Activated CD8-positive, alpha-beta memory T cell treated with anti-CD3 and anti-CD28 coated beads, Interleukin-2, amount 10 ng/mL, durations not matched to agents 7 days and 5 days (primary cell): ENCODE results near the gene HOXA4. TPM values are rescaled to one million over a fixed set of nuclear protein-coding genes. Genes with fewer than 3 reads are reported as not detected.
A peak's percentile ranks its signal among the peaks of the same experiment; 100 is the strongest.

Experiments used
- ATAC-seq: fragments of 150-1000 bp; cut with Tn5 transposase; one replicate; pipeline ENCODE4 v1.10.0; 2021; ENCODE audit warnings: moderate library complexity
- CTCF ChIA-PET: fragments of 350-600 bp; sonication (Branson Sonifier 250); formaldehyde crosslinking; loops from one replicate; lab custom pipeline; 2021; ENCODE audit warnings: antibody characterized with exemption; lab: Charles Lee
- DNase-seq: peaks from one replicate; pipeline ENCODE4 v3.0.0-alpha.2; 2020
- H3K27ac Mint-ChIP-seq: one replicate; pipeline ENCODE4 v1.8.0; 2021; ENCODE audit warnings: mild to moderate bottlenecking, mixed read lengths
- H3K27me3 Mint-ChIP-seq: one replicate; pipeline ENCODE4 v1.8.0; 2021; ENCODE audit warnings: mixed read lengths
- H3K36me3 Mint-ChIP-seq: one replicate; pipeline ENCODE4 v1.8.0; 2021; ENCODE audit warnings: mild to moderate bottlenecking, mixed read lengths
- H3K4me1 Mint-ChIP-seq: one replicate; pipeline ENCODE4 v1.8.0; 2021; ENCODE audit warnings: mixed read lengths
- H3K4me3 Mint-ChIP-seq: one replicate; pipeline ENCODE4 v1.8.0; 2021; ENCODE audit warnings: mild to moderate bottlenecking, moderate library complexity, mixed read lengths
- H3K9me3 Mint-ChIP-seq: one replicate; pipeline ENCODE4 v1.8.0; 2022; ENCODE audit warnings: low read depth, mixed read lengths
- total RNA-seq, 2 experiments: library from RNA; stranded (reverse); gene quantifications; one replicate each; pipeline ENCODE4 v1.2.3, GENCODE V29; 2021

The HOXA4 gene
- total RNA-seq, 2 experiments from 2014 or later: not detected

DNA sequence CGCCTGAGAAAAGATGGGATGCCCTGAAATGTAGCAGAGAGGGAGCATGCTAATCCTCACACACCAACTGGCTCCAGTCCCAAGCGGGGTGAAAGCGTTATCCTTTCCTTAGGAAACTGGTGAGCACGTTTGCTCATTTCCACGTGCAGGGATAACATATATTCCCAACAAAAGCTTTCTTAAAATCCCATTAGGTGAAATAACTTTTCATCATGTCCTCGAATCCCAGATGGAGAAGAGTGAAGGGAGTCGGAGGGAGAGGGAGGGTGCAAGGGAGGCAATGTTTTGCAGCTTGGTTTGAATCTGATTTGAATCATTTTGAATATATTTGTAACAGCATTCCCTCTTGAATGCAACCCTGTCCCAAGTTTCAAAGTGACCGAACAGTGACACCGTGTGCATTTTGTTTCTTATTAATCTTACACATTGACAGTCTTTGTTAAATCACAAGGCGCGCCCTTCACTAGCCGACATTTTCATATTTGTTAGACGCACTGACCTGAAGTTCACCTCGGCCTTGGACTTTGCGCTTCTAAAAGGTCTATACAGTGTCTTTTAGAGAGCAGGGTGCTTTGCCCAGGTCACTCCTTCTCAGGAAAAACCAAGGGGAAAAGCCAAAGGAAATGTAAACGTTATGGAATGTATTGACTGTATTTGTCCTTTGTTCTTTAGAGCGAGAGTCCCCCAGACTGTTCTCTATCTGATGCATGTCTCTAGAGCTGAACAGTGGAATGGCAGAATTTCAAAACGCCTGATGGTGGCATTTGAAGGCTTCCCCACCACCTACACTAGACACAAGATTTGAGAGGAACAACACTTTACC is 3.1 kb upstream of the HOXA4 start:
- no peak for ATAC-seq
- Mint-ChIP-seq H3K27ac (no peak overlapping the region), H3K4me3 (no peak overlapping the region), H3K9me3 (no peaks in the 10 kb centered on the region), H3K27me3 (peaks cover 81% of the 10 kb centered on the region), H3K4me1 (peaks cover 33% of the 10 kb centered on the region), H3K36me3 (no peaks in the 10 kb centered on the region)
- CTCF ChIA-PET: interaction anchor here (0.5 to 1.9 kb wide), 3 partner anchors 17 to 34 kb away, joined by 3 to 5 read pairs (median 3); no protein-coding TSS in a partner anchor
- DNase-seq: no peak

DNA sequence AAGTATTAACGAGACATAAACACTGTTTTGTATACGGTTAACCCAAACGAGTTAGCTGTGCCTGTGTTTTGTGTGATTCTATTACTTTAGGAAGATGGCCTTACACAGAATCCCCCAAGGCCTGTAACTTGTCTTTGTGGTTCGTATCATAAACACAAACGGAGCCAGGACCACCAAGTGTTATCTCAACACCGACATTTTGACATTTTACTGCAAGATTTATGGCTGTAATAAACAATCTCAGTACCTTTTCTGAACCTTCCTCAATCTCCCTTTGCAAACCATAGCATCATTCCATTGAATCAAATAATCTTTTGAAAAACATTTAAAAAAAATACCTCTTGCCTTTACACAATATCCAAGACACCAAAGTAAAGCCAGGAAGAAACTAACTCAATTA is 2.4 kb upstream of the HOXA4 start:
- Mint-ChIP-seq H3K9me3 (no peaks in the 10 kb centered on the region), H3K27ac (no peak overlapping the region), H3K27me3 (peaks cover 80% of the 10 kb centered on the region), H3K36me3 (no peaks in the 10 kb centered on the region), H3K4me1 (peaks cover 33% of the 10 kb centered on the region), H3K4me3 (no peak overlapping the region)
- ATAC-seq (no peak), DNase-seq (no peak)
- CTCF ChIA-PET: no interaction called here

DNA sequence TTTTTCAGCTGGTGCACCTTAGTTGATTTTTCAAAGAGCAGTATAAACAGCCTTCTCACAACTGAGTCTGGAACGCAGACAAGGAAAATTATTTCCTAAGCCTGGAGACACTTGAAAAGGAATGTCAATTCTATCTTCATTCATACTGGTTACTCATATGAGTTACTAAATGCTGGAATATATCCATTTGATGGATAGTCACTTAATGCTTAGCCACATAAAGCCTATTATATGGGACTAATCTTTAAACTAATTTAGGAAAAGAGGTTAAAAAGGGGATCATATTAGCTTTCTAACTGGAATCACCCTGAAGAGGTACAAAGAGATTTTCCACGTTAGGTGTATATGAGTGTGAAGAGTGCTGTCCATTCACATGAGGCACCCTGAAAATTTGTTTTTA is 1.7 kb upstream of the HOXA4 start:
- no peak for DNase-seq
- Mint-ChIP-seq H3K4me1 (peaks cover 33% of the 10 kb centered on the region), H3K9me3 (no peaks in the 10 kb centered on the region), H3K27me3 (peaks cover 80% of the 10 kb centered on the region), H3K36me3 (no peaks in the 10 kb centered on the region), H3K27ac (no peak overlapping the region), H3K4me3 (no peak overlapping the region)
- ATAC-seq: no peak
- CTCF ChIA-PET: interaction anchor here (1.1 to 2.8 kb wide), 2 partner anchors 18 to 1281 kb away, joined by 3 to 18 read pairs; no protein-coding TSS in a partner anchor

DNA sequence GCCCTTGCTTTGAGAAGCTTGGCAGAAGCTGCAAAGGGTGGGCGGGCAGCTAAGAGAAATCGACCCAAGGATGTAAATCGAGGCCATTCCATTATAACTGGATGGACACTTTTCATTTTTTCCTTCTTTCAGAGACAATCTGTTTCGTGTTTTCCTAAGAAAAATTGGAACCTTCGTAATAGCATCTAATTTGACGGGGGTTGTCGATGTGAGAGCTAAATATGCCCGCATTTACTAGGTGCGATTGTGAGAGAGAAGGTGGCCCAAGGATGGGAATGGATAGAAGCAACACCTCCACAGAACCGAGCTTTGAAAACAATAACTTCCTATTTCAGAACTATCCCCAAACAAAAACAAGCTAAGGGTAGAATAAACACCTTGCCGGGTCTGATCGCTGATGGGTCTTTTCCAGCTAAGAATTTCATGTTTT is 848 bp upstream of the HOXA4 start:
- ATAC-seq: no peak
- CTCF ChIA-PET: interaction anchor here (1.1 to 2.8 kb wide), 5 partner anchors 18 to 1280 kb away, joined by 3 to 18 read pairs (median 4); no protein-coding TSS in a partner anchor
- peaks cover 80% of the 10 kb centered on the region for H3K27me3 Mint-ChIP-seq
- H3K4me1 Mint-ChIP-seq: peaks cover 33% of the 10 kb centered on the region
- no peaks in the 10 kb centered on the region for H3K9me3 Mint-ChIP-seq
- peak overlapping the region; percentile 62 for H3K4me3 Mint-ChIP-seq
- no peaks in the 10 kb centered on the region for H3K36me3 Mint-ChIP-seq
- H3K27ac Mint-ChIP-seq: no peak overlapping the region
- no peak for DNase-seq

DNA sequence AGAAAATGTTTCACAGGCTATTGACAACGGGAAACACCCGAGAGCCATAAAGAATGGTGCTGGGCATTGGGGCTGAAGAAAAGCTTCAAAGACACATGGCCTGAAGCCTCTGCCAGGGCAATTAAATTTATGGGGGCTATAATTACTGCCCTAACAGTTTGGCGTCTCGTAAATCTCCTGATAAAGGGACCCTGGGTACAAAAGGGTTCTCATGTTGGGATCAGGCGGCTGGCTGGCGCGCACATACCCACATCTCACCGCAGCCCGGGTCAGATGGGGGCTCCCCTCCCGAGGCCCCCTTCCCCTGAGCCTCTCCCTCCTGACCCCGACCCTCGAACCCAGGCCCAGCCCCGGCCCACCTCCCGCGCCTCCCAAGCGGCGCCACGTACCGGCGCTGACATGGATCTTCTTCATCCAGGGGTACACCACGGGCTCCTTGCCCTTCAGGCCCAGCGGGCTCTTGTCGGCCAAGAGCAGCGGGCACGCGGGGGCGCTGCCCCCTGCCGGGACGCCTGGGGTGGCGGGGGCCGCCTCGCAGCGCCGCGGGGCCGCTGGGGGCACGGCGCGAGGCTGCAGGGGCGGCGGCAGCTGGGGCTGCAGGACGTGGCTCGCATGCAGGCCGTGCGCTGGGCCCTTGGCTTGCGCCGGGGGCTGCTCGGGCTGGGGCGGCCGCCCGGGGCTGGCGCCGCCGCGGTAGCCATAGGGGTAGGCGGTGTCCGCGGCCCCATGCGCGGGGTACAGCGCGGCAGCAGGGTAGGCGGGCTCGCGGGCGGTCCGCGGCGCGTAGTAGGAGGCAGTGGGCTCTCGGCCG is 623 bp downstream of the HOXA4 start:
- Mint-ChIP-seq H3K36me3 (no peaks in the 10 kb centered on the region), H3K27me3 (peaks cover 73% of the 10 kb centered on the region), H3K27ac (no peak overlapping the region), H3K4me1 (peaks cover 20% of the 10 kb centered on the region), H3K4me3 (no peak overlapping the region), H3K9me3 (no peaks in the 10 kb centered on the region)
- ATAC-seq (peak; percentile 52), DNase-seq (no peak)
- CTCF ChIA-PET: interaction anchor here (1.0 to 2.8 kb wide), 5 partner anchors 20 to 533 kb away, joined by 3 to 18 read pairs (median 5); partner anchors contain the start of gene HIBADH

DNA sequence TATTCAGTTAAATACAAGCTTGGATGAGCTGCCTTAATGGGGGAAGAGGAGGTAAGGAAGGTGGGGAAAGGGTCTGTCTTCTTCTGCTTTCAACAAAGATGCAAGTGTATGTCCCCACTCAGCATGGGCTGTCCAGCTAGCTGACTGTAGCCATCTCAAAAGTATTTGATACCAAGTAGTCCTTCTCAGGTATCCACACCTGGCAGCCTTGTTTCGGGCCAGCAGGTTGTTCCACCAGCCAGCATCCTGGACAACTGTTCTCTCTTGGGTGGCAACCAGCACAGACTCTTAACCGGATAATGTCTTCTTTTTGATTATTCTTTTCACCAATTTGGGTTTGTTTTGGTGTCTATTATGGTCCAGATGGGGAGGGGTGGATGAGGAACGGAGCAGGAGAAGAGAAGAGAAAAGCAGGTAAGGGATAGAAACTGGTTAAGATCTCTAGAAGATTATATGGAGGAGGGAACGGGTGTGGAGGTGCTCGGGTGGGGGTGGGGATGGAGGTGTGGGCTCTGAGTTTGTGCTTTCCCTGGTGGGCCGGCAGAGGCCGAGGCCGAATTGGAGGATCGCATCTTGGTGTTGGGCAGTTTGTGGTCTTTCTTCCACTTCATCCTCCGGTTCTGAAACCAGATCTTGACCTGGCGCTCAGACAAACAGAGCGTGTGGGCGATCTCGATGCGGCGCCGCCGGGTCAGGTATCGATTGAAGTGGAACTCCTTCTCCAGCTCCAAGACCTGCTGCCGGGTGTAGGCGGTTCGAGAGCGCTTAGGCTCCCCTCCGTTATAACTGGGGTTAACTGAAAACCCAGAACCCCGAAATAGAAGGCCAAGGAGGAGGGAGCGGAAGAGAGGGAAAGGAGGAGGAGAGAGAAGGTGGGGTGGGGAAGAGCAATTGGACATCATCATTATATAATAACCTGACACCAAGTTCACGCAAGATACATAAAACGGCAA is 1.5 kb downstream of the HOXA4 start:
- Mint-ChIP-seq H3K4me3 (no peak overlapping the region), H3K27me3 (peaks cover 66% of the 10 kb centered on the region), H3K4me1 (peaks cover 11% of the 10 kb centered on the region), H3K27ac (no peak overlapping the region), H3K9me3 (no peaks in the 10 kb centered on the region), H3K36me3 (no peaks in the 10 kb centered on the region)
- DNase-seq: no peak
- CTCF ChIA-PET: interaction anchor here (1.2 to 2.8 kb wide), 2 partner anchors 21 to 30 kb away, joined by 3 to 18 read pairs; no protein-coding TSS in a partner anchor
- no peak for ATAC-seq

DNA sequence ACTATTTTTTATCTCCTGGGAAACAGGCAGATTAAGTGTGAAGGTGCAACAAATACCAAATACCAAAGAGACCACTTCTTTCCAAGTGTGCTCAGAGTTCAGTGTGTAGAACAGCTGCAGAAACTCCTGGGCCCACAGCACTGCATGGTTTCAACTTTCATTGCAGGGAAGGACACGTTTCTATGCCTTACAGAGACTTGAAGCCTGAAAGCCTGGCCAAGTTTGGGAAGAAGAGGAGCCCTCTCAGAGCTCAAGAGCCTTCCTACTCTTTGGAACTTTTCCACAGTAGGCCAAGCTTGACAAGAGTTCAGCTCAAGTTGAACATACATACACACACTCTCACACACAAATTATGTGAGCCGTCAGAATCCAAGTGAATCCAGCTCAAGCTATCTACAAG is 2.5 kb downstream of the HOXA4 start:
- Mint-ChIP-seq H3K36me3 (no peaks in the 10 kb centered on the region), H3K9me3 (no peaks in the 10 kb centered on the region), H3K27ac (no peak overlapping the region), H3K4me3 (no peak overlapping the region), H3K4me1 (peaks cover 2% of the 10 kb centered on the region), H3K27me3 (peaks cover 56% of the 10 kb centered on the region)
- ATAC-seq: no peak
- CTCF ChIA-PET: interaction anchor here (1.2 kb wide), 1 partner anchor 31 kb away, joined by 3 read pairs; no protein-coding TSS in a partner anchor
- no peak for DNase-seq

DNA sequence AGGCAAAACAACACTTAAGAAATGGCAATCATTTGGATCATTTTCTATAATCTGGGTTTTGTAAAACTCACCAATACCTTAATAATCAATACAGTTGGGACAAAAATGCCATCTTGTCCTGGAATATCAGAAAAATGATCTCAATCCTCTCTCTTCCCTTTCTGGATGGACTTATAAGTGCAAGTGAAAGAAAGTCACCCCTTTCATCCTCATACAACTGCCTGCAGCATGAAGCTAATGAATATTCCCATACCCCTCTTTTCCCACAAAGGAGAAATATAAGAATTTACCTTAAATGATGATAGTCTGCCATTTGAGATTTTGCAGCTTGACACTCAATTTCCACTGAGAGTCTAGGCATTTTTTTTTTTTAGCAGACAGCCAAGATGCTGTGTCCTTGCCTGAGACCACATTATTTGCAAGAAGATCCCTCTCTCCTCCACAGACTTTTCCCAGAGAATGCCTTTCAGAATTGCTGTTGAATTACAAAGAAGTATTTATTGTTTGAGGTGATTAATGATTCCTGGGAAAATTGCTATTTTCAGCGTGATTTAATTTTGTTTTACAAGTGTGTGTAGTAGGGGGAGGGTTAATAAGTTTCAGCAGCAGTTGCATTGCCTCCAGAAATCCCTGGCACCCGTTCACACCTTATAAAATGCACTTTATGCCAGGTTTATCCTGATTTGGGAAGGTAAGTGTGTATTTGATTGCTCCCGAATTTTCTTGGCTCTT is 3.8 kb downstream of the HOXA4 start:
- DNase-seq (no peak), ATAC-seq (no peak)
- CTCF ChIA-PET: interaction anchor here (0.6 kb wide), 1 partner anchor 559 kb away, joined by 3 read pairs; no protein-coding TSS in a partner anchor
- no peaks in the 10 kb centered on the region for H3K9me3 Mint-ChIP-seq
- peaks cover 2% of the 10 kb centered on the region for H3K4me1 Mint-ChIP-seq
- no peak overlapping the region for H3K27ac Mint-ChIP-seq
- H3K36me3 Mint-ChIP-seq: no peaks in the 10 kb centered on the region
- no peak overlapping the region for H3K4me3 Mint-ChIP-seq
- peaks cover 45% of the 10 kb centered on the region for H3K27me3 Mint-ChIP-seq

DNA sequence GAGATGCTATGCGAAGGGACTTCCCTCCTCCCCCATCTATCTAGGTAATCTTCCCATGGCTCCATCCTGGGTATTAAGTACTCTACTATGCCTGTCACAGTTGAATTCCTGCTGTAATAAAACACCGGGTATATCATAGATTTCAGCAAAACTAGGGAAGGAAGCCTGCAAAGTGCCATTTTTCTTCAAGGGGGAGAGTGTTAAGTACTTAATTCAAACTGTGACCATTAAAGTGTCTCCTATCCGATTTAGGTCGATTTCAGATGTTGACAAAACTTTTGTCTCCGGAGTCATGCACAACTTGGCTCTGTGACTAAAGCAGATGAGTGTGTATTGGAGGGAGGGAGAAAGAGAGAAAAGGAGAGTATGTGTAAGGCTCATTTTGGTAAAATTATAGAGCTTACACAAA is 4.6 kb downstream of the HOXA4 start:
- H3K27me3 Mint-ChIP-seq: peaks cover 39% of the 10 kb centered on the region
- H3K4me3 Mint-ChIP-seq: no peak overlapping the region
- no peak overlapping the region for H3K27ac Mint-ChIP-seq
- no peak for DNase-seq
- no peaks in the 10 kb centered on the region for H3K9me3 Mint-ChIP-seq
- ATAC-seq: no peak
- H3K4me1 Mint-ChIP-seq: no peaks in the 10 kb centered on the region
- CTCF ChIA-PET: interaction anchor here (0.6 kb wide), 1 partner anchor 560 kb away, joined by 3 read pairs; no protein-coding TSS in a partner anchor
- H3K36me3 Mint-ChIP-seq: no peaks in the 10 kb centered on the region

DNA sequence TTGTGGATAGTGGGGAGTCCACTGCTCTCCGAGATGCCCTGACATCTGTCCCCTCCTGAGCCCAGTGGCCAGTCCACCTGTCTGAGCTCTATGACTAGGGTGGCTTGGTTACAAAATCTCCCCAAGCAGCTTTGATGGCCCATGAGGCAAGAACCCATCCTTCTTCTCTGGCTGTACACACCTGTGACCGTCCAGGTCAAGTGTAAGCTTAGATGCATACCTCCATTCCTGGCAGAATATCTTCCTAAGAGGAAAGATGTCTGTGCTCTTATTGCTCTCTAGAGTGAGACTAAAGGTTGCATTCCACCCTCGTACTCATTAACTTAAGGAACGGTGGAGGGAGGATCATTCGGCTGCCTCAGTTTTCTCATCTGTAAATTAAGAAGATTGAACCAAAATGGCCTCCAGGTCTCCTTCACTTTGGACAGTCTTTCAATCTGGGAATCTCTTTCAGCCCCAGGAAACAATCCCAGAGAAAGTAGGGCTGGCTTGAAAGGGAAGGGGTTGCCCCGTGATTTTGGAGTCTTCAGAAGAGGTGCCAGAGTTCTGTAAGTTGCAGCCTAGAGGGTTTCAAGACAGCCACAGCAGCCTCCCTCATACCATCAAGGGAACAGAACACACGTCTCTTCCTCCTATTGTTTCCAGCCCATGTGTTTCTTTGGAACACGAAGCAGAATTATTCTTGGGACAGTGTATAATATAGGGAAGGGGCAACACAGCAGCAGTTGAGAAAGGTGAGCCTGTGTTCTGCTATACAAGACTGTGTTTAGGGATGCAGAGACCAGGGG is 5.5 kb downstream of the HOXA4 start:
- H3K36me3 Mint-ChIP-seq: no peaks in the 10 kb centered on the region
- CTCF ChIA-PET: no interaction called here
- no peaks in the 10 kb centered on the region for H3K9me3 Mint-ChIP-seq
- ATAC-seq (no peak), DNase-seq (no peak)
- peaks cover 39% of the 10 kb centered on the region for H3K27me3 Mint-ChIP-seq
- H3K4me3 Mint-ChIP-seq: no peak overlapping the region
- H3K4me1 Mint-ChIP-seq: no peaks in the 10 kb centered on the region
- H3K27ac Mint-ChIP-seq: no peak overlapping the region

DNA sequence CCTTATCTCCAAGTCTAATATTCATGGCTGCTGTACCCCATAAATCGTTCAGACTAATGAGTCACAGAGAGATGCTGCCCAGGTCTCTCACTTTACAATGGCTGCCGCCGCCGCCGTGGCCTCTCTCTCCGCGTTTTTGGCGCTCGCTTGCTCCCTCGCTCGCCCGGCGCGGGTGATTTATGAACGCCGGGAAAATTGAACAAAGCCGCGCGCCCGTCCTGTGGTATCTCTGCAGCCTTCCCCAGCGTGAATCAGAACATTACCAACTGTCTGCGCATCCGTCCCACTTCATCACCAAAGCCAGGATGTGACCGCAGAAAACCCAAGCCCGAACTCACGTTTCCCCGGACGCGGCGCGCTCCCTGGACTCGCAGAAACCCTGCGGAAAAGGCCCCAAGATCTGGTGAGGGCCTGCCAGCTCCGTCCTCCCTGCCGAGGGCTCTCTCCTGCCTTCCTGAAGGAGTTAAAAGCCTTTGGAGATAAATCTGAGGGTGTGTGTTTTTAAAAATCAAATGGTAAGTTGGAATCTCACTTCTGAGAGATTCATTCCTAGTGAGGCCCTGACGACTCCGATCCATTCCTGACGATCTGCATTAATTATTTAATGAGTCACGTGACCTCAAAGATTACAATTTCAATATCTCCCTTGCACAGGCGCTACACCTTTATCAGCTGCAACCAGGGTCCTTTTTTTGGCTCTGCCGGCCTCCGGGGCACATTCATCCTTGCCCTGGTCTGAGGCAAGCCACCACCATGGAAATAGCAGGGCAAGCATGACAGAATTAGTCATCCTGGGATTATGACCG is 6.3 kb downstream of the HOXA4 start:
- Mint-ChIP-seq H3K36me3 (no peaks in the 10 kb centered on the region), H3K27me3 (peaks cover 35% of the 10 kb centered on the region), H3K27ac (no peak overlapping the region), H3K4me3 (no peak overlapping the region), H3K4me1 (no peaks in the 10 kb centered on the region), H3K9me3 (no peaks in the 10 kb centered on the region)
- CTCF ChIA-PET: no interaction called here
- no peak for ATAC-seq
- DNase-seq: no peak
